ENCODE results near the gene C4orf50.

The C4orf50 gene

GRCh38 chr4:6018331-6018730, at the start of gene C4orf50:
Gene C4orf50 (minus strand): TSS chr4:6018431.
- no peak for DNase-seq

DNA sequence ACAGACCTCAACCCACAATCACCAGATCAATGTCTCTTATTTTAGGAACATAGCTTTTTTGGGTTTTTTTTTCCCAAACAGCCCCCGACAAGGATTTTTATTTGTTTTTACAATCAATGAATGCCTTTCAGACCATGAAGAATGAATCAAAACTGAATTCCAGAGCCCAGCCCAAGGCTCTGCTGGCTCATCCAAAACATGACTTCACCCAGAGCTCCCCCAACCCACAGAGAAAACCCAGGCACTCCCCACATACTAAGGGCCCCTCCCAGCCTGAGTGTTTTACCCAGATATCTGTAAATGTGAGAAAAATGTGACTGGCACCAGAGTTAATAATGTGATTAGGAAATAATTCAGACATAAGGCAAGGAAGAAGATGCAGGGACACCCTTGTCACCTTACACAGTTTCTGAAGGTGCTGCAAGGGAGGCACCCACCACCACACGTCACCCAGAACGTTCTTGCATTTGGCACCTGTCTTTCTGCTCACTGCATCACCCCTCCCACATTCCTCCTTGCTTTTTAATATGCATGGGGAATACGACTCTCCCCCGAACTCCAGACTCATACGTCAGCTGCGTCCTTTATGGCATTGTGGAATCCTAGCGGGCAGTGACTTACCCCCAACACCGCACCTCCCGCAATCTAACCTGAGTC, 47.8 kb upstream of the C4orf50 start:
- DNase-seq, result no peak

DNA sequence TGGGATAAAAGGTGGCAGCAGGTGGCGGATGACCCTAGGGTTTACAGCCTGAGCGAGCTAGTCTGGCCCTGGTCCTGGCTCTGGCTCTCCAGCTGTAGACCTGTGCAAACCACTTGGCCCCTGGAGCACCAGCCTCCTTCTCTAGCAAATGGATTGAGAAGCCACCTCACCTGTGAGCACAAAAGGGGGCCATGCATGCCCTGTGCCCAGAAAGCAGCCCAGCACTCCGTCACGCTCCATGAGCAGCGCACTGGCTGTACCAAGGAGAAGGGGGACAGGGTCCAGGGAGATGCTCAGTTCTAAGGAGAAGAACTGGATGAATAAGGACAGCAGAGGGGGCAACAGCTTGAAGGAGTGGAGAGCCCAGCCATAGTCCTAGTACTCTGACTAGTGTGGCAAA, 46.9 kb upstream of the C4orf50 start:
- no peak for DNase-seq

GRCh38 chr4:6064383-6064782, 46.2 kb upstream of the C4orf50 start:
- no peak for DNase-seq

GRCh38 chr4:6063684-6064083, 45.5 kb upstream of the C4orf50 start:
- DNase-seq, result no peak

DNA sequence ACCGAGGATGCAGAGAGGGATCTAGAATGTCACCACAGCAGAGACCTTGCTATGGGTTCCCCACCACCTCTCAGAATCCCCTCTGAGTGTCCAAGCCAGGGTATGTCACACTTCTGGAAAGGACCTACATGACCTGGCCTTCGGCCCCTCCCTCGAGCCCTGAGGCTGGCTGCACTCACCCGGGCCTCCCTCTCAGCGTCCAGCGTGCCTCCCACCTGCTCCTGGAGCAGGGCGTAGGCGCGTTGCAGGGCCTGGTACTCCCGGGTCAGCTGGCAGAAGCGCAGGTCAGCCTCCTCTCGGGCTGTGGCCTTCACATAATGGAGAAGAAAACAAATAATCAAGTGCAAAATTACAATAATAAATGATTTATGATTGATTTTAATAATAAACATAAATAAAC, 43.9 kb upstream of the C4orf50 start:
- DNase-seq, result no peak

DNA sequence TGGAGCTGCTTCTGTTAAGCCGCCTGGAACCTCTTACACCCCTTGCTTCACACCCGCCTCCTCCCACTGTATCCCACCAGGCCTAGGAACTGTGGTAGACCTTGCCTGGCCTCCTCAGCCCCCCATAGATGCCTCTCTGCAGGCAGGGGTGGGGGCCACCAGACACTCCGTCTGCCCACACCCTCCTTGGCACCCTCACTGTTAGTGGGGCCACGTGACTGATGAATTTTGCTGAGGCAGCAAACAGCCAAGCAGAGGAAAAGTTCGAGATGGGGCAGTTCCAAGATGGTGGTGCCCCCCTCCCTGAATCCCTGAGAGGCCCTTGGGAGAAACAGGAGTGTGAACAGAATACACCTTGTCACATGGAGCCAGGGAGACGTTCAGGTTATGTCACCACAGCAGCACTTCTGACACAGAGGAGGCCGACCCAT, 41.2 kb upstream of the C4orf50 start:
- DNase-seq, result no peak

DNA sequence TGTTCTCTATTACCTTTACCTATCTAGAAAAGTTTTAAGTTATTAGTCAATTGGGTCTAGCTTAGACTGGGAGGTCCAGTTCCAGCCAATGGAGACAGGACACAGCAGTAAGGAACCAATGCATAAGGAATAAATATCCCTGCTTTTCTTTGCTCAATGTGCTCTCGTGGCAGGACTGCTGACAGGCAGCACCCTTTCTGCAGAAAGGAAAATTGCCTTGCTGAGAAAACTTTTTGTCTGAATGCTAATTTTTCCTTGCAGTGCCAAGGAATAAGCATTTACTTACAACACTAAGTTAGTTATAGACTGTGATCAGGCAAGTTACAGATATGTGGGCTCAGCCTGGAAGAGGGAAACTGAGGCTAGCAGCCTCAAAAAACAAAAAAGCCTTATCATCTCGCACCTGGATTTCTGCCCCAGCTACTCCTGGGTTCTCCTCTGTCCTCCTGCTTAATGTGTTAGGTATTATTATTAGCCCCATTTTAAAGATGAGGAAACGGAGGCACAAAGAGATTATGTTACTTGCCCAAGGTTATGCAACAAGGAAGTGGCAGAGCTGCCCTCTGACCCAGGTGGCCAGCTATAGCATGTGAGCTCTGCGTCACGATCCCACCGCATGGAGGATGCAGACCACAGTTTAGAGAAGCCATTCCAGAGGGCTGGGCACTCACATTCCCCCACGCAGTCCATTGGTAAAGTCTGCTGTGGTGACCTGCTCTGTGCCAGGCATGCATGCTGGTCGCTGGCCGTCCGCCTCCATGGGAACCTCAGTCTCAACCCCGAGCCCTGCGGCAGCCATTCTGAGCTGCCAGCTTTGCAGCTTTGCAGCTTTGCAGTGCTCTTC, 40.5 kb upstream of the C4orf50 start:
- no peak for DNase-seq

- DNase-seq, result peak in 7 of 56 donors; percentile 13 to 74 (median 46)
Observed at GRCh38 chr4:6056976-6057766, 38.9 kb upstream of the C4orf50 start.

GRCh38 chr4:6055436-6055835, 37.2 kb upstream of the C4orf50 start:
- no peak for DNase-seq

GRCh38 chr4:6055030-6055429, 36.8 kb upstream of the C4orf50 start:
- no peak for DNase-seq

- DNase-seq, result no peak
Observed at GRCh38 chr4:6054162-6054922, 36.1 kb upstream of the C4orf50 start.

DNA sequence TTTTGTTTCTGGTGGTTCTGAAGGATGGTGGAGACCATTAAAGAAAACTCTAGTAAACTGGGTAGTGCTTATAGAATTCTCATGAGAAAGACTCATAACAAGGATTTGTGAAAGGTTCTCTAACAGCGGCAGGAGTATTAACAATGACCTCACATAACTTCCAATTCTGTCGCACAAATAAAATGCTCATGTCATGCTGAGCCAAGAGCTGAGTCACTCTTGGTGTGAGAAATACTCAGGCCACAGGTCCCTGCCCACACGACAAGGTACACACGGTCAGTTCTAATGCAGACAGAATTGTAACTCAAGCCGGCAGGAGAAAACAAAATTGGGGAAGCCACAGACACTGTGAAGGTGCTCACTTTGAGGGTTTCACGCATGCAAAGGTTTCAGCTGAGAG, 34.4 kb upstream of the C4orf50 start:
- DNase-seq, result no peak

DNA sequence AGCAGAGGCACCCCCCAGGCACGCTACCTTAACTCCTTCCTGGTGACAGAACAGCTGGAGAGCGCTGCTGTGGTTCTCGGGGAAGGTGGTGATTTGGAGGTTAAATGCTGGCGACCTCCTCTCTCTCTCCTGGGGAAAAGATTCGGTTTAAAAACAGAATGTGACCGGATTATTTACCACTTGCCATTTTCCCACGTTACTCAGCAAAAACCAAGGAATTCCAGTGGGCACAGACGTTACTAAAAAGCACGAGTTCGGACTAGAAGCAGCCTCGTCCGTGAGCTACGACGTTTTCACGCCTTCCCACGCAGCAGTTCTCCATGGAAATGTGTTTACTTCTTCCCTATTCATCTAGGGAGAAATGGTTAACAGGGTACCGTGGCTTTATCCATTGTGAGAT, 32.3 kb upstream of the C4orf50 start:
- DNase-seq, result peak in 7 of 56 donors; percentile 12 to 46 (median 33)

DNA sequence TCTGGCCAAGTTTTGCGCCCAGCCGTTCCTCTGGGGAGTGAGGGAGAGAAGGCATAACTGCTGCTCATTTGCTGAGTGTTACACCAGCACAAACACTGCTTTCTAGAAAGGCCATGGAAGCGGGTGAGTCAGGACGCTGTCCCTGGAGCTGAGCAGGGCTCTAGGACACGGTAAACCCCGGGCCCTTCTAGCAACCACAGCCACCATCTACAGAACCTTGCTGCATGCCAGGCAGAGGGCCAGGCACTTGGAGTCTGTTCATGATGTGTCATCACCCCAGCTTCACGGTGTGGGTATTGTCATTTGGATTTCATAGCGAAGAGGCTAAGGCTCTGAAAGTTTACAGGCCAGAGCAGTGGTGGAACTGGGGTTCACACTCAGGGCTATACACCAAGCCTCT, 31.8 kb upstream of the C4orf50 start:
- DNase-seq, result peak in 2 of 56 donors; percentile 20

DNA sequence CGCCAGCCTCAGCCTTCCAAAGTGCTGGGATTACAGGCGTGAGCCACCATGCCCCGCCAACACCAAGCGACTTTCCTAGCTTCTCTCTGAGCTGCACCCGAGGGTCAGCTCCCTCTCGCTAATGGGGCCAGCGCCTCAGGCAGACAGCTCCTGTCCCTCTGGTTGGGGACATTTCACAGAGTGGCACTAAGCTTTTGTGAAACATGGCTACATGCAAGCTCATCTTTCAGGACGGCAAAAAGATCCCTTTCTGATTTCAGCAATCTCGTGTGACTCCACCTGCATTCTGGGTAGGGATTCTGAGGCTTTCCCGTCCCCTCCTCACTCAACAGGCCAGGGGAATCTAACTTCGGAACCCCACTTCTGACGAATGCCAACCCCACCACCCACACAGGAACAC, 31.0 kb upstream of the C4orf50 start:
- DNase-seq, result no peak

DNA sequence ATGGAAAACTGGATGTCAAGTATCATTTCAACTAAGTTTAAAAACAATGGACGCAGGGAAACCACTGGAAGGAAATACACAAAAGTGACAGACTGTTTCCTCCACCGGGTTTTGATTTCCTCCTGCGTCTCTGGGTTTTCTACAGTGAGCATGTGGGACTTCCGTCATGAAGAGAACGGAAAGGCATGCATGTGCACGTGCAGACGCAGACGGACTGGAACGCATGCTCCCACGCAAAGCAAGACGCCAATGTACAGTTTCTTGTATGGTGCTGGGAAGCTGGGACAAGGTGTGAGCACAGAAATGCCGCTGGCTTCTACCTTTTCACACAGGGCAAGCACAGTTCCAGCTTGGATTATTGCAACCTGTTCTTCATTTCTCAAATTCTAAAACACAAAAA, 30.3 kb upstream of the C4orf50 start:
- DNase-seq, result no peak

- no peak for DNase-seq
Observed at GRCh38 chr4:6047130-6047673, 29.0 kb upstream of the C4orf50 start.

DNA sequence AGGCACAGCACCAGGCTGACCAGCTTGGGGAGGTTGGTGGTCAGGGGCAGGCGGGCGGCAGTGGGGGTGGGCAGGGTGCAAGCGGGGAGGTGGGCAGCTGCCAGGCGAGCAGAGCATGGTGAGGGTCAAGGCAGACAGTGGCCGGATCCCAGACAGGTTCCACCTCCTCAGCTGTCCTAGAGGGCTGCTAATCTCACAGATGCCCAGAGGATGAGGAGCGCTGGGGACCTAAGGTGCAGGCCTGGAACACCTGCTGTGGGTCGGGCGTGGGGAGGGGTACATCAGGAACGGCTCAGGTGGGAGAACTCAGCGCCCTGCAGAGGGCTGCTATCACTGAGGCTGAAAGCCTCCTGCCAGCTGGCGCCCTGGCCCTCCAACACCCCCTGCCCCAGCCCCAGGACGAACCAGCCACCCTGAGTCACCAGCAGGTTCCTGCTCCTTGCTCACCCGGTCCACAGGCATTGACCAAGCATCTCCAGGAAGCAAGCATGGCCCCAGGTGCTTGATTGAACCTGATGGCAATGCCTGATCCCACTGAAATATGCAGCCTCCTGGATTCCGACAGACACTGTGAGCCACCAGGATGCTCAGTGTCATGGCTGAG, 28.4 kb upstream of the C4orf50 start:
- no peak for DNase-seq

DNA sequence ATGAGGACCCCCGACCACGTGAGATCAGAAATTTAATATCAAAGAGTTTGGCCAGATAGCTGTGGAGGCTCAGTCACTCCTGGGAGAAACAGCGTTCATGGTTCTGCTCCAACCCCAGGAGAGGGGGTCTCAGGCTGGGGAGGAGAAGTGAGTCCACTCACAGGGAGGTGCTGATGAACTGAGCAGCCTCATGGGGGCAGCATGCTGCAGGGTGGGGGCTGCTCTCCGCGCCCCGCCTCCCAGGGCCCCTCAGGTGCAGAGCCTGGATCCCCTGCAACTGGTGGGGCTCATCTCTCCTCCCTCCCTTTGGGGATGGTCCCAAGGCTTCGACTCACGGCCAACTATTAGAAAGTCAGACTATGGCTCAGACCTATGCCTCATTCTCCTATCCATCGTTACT, 26.6 kb upstream of the C4orf50 start:
- no peak for DNase-seq

GRCh38 chr4:6044276-6044675, 26.0 kb upstream of the C4orf50 start:
- DNase-seq, result no peak

Data from amygdala (tissue), 56 donors.